PC-3 (cell line): ENCODE measurements around the gene TF.

Experiments
- CTCF ChIP-seq: fragments of 300-600 bp; sonication (generic); conservative IDR thresholded peaks from 2 replicates; pipeline ENCODE4 v1.5.1; 2017; ENCODE audit warnings: antibody characterized with exemption, low read depth, mild to moderate bottlenecking, low read length
- EZH2 ChIP-seq: fragments of 300-600 bp; sonication (generic); IDR thresholded peaks from one replicate; pipeline ENCODE4 v1.6.1; 2017; ENCODE audit warnings: antibody characterized with exemption, mild to moderate bottlenecking, low read length; ENCODE audit not compliant: unreplicated experiment

GRCh38 chr3:133834621-133835417 is 88.6 kb downstream of the TF start:
- TF ChIP-seq CTCF (no peak), EZH2 (no peak)
